Measurements from ENCODE around the gene NDUFA1.
"Not testable (repeated sequence)": the region's sequence is repeated elsewhere in the genome, so short reads cannot be mapped to it uniquely, and the experiment has no call there.

NDUFA1 gene

DNA sequence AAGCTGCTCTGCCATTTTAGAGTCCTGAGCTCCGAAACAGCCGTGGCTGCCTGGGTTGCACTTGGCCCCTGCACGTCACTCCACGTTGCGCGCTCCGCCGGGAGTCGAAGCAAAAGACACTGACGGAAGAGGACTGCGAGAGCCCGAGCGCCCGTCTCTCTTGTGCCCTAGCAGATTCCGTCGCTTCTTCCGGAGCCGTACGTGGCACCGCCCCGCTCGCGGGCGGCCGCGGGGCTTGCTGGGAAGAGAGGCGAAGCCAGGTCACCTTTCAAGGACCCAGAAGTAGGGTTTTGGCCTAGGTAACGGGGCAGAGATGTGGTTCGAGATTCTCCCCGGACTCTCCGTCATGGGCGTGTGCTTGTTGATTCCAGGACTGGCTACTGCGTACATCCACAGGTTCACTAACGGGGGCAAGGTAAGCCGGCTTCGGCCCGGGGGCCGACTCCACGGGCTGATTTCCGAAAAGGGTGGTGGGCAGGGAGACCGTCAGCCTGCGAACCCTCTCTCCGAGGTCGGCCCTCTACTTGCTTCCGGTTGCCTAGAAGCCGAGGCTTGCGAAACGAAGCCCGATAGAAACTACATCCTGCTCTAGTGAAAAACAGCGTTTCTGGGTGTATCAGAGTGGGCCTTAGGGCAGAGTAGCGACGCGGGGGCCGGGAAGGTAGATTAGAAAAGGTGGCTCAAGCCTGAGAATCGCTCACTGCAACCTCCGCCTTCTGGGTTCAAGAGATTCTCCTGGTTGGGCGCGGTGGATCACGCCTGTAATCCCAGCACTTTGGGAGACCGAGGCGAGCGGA is at the start of gene NDUFA1, which contains the start of gene RNF113A:
Gene NDUFA1, plus strand, starts transcription at position 234 of the 797 bp plus-strand sequence. Its CDS starts 80 bp downstream, at position 314.
Gene RNF113A, minus strand, starts transcription at position 135 of the 797 bp plus-strand sequence. Its CDS starts 120 bp downstream, at position 15.
- DNase-seq (ENCODE audit: low read depth in 2 of 3, low spot score in 2 of 3), result peak; percentile 42 to 63 (median 51)

DNA sequence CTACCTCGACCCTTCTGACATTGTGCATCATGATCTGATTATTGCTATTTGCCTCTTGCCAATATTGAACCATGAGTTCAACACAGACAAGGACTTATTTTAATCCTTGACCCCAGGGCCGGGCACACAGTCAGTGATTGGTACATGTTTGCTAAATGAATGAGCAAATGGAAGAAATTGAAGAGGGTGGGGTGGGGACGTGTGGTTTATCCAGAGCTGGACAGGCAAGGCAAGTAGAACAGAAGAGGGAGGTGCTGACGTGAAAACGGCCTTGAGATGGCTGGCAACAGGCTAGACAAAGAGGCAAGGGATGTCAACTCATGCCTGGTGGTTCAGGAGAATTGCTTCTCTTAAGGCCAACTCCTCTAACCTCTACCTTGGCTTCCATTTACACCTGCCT is 47.4 kb upstream of the NDUFA1 start:
- DNase-seq (ENCODE audit: low read depth in 2 of 3, low spot score in 2 of 3), result not testable (repeated sequence)

DNA sequence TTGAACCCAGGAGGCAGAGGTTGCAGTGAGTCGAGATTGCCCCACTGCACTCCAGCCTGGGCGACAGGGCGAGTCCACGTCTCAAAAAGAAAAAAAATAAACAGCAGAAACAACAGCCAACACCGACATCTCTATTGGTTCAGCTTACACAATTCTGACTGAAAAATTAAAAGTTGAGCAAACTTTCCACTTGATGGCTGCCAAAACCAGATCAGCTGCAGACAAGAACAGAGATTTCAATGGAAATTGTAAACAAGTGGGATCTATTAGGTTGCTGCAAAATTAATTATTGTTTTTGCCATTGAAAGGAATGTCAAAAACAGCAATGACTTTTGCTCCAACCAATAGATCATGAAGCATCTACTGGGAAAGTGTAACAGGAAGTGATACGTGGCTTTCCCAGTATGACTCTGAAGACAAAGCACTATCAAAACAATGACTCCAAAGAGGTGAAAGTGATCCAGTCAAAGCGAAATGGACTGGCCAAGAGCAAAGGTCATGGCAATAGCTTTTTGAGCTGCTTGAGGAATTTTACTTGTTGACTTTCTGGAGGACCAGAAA is 45.2 kb upstream of the NDUFA1 start:
- DNase-seq (ENCODE audit: low read depth in 2 of 3, low spot score in 2 of 3), result no peak

DNA sequence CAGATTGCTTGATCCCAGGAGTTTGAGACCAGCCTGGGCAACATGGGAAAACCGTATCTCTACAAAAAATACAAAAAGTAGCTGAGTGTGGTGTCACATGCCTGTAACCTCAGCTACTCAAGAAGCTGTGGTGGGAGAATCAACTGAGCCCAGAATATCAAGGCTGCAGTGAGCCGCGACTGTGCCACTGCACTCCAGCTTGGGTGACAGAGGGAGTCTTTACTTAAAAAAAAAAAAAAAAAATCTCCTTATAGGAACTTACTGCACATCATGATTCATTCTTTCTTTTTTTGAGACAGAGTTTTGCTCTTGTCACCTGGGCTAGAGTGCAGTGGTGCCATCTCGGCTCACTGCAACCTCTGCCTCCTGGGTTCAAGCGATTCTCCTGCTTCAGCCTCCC is 43.2 kb upstream of the NDUFA1 start:
- DNase-seq (ENCODE audit: low read depth in 2 of 3, low spot score in 2 of 3), result no peak

DNA sequence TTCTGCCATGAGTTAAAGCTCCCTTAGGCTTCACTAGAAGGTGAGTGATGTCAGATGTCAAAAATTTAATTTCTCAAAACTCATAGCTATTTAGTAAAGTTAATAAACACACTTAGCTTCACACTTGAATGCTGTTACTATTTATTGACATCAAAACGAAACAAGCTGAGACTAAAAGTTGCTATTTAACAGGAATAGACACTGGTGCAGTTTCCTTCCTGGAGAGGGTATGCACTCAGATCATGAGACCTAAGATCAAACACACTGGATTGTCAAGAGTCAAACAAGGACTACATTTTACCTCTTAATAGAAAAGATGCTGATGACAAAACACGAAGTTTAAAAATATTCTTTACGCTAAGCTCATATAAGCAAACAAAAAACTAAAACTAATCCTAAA is 37.7 kb upstream of the NDUFA1 start:
- DNase-seq (ENCODE audit: low read depth in 2 of 3, low spot score in 2 of 3), result no peak

DNA sequence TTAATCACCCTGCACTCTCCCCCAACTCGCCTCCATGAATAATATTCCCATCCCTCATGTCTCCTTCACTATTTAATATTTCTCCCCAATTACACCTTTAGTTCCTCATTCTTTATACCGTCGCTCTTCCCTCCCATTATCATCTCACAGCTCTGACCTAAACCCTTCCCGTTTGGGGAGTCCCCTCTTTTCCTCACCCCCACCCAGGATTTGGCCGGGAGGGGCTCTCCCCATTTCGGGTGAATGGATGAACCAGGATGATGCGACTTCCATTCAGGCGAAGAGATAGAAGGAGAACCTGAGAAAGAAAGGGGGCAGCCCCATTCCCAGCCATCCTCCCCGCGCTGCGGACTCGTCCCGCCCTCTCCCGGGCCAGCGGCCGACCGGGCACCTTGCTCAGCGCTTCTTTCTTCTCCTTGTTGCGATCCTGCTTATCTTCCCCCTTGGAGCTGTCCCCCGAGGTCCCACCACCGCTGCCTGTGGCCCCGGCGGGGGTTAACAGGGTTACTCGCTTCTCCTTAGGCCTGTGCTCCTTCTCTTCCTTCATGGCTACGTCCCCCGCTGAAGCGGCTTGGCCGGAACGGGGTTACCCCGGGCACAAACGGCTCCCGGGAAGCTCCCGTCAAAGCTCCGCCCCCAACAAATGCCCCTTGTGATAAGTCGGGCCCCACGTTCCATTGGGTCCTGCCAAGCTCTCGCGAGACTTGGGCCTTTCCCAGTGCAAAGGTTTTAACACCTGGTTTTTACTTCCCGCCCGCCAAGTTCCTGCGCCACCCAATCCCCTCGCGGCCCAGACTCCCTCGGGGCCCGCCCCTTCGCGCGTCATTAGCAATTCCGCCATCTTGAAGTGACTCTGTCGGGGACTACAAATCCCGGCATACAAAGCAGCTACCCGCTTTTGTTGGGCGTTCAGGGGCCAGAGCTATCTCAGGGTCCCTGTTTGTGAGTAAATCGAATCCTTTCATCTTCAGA is 19.0 kb upstream of the NDUFA1 start, which contains the start of gene UPF3B:
Gene UPF3B, minus strand, starts transcription at position 582 of the 972 bp plus-strand sequence. Its CDS starts 35 bp downstream, at position 547.
- peak; percentile 63 to 74 (median 67) for DNase-seq (ENCODE audit: low read depth in 2 of 3, low spot score in 2 of 3)

DNA sequence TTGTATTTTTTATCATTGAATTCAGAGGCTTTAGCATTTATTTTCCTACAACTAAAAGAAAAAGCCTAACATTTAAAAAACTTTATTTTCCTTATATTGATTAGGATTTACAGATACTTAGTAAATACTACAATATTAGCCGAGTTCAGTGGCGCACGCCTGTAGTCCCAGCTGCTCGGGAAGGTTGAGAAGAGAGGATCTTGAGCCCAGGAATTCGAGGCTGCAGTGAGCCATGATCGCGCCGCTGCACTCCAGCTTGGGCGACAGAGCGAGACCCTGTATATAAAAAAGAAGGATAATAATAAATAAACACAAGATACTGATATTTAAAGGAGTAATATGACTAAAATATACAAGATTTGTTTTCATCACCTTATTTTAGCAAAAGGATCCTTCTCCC is 18.2 kb upstream of the NDUFA1 start:
- DNase-seq (ENCODE audit: low read depth in 2 of 3, low spot score in 2 of 3), result no peak

DNA sequence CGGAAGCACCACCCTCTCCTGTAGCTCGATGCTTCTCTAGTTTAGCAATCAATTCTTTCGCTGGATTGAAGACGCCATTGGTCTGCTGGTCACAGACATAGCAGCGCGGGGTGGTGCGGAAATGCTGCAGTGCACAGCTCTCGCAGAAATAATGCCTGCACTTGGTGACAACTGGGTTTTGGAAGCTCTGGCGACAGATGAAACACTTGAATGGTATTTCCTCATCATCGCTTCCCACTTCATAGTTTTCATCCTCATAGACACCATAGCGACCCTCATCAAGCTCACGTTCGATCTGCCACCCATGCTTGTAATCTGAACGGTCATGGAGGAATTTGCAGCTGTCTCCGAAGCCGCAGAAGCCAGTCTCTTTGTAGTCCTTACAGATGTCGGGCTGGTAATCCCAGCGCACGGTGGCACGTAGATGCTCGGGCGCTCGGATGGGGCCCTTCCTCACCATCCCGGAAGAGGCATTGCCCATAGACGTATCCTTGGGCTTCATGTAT is 953 bp upstream of the NDUFA1 start:
- DNase-seq (ENCODE audit: low read depth in 2 of 3, low spot score in 2 of 3), result no peak

DNA sequence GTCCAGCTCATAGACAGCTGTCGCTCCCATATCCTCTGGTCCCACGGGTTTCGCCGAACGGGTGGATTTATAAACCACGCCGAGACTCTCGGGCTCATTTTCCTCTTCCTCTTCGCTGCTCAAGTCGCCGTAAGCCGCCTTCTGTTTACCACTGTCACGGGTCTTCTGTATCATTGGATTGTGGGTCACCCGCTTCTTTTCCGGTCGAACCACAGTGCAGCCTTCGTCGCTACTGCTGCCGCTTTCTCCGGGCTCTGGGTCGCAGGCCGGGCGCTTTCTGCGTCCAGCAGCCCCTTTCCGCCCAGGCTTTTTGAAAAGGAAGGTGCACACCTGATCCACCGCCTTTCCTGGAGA is 410 bp upstream of the NDUFA1 start:
- peak in 1 of 3 experiments; percentile 3 for DNase-seq (ENCODE audit: low read depth in 2 of 3, low spot score in 2 of 3)

DNA sequence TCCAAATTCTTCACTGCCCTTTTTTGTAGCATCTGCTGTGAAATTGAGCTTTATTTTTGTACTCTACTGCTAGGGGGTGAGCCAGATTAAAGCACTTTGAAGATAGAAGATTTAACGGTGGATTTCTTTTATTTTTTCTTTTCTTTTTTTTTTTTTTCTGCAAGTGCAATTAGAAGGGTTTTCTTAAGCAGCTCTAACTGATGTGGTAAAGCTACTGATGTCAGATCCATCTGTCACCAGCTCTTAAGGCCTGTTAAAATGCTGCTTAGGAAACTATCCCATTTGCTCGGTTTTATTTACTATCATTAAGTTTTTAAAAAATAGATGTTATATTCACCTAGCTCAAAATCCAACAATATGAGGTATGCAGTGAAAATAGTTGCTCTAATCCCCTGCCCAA is 7.1 kb downstream of the NDUFA1 start:
- DNase-seq (ENCODE audit: low read depth in 2 of 3, low spot score in 2 of 3), result no peak

DNA sequence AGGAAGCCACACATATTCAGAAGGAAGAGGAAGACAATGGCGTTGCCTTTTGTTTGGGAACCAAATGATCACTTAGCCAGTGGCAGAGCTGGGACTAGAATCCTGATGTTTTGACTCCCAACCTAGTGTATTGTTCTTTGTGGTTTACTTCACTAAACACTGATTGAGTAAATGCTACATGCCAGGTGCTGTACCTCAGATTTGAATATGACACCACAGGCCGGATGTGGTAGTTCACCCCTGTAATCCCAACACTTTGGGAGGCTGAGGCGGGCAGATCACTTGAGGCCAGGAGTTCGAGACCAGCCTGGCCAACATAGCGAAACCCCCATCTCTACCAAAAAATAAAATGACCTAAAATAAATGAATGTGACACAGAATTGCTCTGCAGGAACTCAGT is 8.4 kb downstream of the NDUFA1 start:
- DNase-seq (ENCODE audit: low read depth in 2 of 3, low spot score in 2 of 3), result no peak

DNA sequence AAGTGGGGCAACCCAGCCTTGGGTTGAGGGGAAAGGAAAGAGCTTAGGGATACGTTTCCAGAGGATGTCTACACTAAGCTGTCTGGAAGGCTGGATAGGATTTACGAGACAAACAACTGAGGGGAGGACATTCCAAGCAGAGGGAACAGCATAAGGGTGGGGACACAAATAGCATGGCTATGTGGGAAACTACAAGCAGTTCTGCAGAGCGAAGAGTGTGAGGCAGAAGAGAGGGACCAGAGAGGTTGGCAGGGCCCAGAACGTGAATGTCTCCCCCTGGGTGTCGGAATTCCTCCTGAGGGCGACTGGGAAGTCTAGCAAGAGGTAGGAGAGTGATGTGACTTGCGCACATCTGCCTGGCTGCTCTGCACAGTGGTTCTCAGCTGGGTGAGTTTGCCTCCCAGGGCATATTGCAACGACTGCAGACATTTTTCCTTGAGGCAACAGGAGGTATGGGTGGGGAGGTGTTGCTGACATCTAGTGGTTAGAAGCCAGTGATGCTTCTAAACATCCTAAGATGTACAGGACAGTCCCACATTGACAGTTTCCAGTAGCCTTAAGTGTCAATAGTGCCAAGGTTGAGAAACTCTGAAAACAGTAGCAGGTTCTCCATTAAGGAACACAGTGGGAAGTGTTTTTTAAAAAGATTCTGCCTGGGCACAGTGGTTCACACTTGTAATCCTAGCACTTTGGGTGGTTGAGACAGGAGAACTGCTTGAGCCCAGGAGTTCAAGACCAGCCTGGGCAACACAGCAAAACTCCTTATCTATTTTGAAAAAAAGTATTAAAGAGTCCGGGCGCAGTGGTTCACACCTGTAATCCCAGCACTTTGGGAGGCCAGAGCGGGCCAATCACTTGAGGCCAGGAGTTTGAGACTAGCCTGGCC is 9.2 kb downstream of the NDUFA1 start:
- no peak for DNase-seq (ENCODE audit: low read depth in 2 of 3, low spot score in 2 of 3)

DNA sequence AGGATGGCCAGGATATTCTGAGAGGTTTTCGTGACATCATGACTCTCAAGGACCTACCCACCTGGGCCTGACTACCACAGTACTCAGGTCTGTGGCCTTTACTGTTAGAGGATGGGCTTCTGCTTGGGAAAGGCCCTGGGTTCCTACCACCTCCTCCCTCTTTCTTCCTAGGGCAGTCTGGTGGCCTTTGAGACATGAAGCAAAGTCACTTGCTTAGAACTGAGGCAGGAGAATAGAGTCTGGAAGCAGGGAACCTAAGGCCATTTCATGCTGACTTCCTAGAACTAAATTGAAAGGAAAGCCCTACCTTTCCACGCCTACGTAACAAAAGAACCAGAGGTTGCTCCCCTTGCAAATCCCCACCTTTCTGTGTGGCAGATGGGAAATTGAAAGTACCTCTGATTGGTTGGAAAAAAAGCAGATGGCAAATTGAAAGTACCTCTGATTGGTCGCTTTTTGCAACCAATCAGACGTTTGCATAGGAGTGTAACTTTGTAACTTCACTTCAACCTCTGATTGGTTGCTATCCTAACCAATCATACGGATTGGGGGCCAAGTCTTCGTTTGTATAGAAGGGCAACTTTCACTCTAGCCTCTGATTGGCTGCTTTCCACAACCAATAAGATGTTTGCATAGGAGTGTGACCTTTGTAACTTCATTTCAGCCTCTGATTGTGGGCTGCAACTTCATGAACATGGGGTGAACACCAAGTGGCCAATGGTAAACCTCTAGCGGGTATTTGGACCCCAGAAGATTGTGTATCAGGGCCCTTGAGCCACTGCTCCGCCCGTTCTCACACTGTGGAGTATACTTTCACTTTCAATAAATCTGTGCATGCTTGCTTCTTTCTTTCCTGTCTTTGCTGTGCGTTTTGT is 14.2 kb downstream of the NDUFA1 start:
- DNase-seq (ENCODE audit: low read depth in 2 of 3, low spot score in 2 of 3), result no peak

DNA sequence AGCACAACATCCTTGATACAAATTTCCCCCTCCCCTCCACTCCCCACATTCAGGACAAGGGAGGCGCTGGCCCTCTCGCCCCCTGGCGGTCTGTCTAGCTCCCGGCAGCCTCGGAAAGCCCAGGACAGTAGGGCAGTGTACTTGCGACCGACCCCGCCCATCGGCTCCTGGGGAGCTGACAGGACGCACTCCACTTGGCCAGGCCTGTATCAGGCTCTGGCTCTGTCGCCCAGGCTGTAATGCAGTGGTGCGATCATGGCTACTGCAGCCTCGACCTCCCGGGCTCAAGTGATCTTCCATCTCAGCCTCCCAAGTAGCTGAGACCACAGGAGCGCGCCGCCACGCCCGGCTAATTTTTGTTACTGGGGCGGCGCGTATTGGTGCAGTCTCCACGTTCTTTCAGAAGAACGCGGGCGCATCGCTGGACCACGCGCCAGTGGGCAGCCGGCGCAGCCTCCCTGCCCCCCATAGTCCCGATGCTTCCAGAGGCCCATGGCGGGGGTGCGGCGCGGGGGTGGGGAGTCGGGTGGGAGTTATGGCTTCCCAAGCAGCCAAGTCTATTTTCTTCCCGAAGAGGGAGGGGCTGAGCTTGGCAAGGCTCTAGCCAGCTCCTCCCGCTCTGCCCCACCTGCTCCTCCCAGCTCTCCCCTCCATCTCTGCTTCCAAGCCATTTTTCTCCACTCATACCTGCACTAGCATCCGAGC is 16.2 kb downstream of the NDUFA1 start:
- DNase-seq (ENCODE audit: low read depth in 2 of 3, low spot score in 2 of 3), result peak; percentile 12 to 27 (median 14)

DNA sequence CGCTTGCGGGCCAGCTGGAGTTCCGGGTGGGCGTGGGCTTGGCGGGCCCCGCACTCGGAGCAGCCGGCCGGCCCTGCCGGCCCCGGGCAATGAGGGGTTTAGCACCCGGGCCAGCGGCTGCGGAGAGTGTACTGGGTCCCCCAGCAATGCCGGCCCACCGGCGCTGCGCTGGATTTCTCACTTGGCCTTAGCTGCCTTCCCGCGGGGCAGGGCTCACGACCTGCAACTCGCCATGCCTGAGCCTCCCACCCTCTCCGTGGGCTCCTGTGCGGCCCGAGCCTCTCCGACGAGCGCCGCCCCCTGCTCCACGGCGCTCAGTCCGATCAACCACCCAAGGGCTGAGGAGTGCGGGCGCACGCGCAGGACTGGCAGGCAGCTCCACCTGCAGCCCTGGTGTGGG is 19.0 kb downstream of the NDUFA1 start:
- not testable (repeated sequence) for DNase-seq (ENCODE audit: low read depth in 2 of 3, low spot score in 2 of 3)

DNA sequence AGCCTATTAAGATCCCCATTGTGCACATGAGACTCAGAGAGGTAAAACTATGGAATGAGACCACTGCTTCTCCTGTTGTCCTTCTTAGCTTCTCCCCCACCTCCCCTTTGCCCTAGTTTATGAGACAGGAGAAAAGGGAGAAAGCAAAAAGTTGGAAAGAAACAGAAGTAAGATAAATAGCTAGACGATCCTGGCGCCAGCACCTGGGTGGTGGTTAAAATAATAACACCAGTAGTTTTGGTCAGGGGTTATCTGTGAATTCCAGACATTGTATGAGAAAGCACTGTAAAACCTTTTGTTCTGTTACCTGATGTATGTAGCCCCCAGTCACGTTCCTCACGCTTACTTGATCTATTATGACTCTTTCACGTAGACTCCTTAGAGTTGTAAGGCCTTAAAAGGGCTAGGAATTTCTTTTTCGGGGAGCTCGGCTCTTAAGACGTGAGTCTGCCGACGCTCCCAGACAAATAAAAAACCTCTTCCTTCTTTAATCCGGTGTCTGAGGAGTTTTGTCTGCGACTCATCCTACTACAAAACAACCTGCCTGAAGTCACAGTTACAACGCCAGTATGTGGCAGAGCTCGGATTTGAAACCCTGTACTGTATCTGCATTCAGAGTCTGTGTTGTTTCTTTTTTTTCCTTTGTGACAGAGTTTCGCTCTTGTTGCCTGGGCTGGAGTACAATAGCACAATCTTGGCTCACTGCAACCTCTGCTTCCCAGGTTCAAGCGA is 20.5 kb downstream of the NDUFA1 start:
- not testable (repeated sequence) for DNase-seq (ENCODE audit: low read depth in 2 of 3, low spot score in 2 of 3)

DNA sequence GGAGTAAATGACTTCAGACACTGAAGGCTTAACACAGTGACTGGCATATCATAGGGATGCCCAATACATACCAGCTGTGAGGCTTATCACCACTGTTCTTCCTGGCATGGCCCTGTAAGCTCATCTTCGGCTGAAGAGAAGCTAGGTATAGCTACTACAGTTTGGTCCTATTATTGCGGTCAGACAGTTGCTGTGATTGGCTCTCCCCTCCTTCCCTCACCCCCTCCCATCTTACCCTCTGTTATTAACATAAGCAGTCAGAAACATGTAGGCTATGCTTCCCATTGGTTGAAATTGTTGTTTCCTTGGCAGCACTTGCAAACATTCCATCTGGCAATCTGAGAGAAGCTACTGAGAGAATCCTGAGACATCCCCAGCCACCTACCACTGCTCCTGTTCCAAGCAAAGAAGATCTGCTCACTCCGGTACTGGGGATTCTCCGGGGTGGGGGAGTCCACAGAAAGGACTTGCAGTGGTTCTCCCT is 24.3 kb downstream of the NDUFA1 start, which contains the start of gene AKAP14:
Gene AKAP14, plus strand, starts transcription at position 51 of the 484 bp plus-strand sequence. CDS start 7,331 bp downstream, outside the sequence.
- no peak for DNase-seq (ENCODE audit: low read depth in 2 of 3, low spot score in 2 of 3)

DNA sequence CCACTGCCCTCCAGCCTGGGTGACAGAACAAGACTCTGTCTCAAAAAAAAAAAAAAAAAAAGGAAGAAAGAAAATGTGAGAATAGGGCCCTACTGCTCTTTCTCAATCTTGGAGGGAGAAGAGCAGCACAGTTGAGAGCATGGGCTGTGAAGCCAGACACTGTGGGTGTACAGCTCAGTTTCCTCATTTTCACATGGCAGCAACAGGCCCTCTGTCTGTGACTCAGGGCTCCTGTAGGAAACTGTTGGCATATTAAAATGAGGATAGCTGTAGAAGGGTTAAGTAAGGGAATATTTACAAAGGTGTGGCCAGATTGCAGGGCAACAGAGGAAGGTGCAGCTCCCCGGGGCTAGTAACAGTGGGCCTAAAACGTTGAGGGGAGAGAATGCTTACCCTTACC is 27.5 kb downstream of the NDUFA1 start:
- DNase-seq (ENCODE audit: low read depth in 2 of 3, low spot score in 2 of 3), result no peak
